ENCODE results near the gene TMEM259.

Gene TMEM259

DNA sequence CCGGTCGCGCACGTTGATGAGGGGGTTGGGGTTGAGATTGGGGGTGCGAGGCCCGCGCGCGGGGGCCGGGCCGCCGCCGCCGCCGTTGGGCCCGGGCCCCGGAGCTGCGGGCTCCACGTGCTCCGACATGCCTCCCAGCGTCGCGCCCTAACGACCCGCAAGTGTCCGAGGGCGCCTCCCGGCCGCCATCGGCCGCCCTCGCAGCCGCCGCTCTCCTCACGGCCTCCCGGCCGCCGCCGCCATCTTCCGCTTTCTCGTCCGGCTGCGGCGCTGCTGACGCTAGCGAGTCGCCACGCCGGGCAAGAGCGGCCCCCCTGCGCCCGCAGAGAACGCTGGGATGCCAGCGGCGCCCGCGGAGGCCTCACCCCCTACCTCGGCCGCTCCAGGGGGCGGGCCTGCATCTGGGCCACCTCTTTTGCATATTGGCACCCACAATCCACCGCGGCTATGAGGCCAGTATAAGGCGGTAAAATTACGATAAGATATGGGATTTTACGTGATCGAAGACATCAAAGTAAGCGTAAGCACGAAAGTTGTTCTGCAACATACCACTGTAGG lies at the start of gene TMEM259:
TSS of gene TMEM259 (minus strand) at position 256 of the 558 bp plus-strand sequence. CDS start at position 129, 127 bp downstream.
- peak; percentile 98 for DNase-seq (ENCODE audit: low spot score)

DNA sequence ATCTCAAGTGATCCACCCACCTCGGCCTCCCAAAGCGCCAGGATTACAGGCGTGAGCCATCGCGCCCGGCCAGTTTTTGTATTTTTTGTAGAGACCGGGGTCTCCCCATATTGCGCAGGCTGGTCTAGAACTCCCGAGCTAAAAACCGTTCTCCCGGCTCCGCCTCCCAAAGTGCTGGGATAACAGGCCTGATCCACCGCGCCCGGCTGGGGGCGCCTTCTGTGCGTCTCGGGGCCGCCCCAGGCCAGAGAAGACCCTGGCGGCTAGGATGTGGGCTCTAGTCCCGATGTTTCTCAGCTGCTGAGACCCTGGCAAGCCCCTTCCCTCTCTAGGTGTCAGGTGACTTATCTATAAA lies 49.6 kb upstream of the TMEM259 start:
- DNase-seq (ENCODE audit: low spot score): no peak

DNA sequence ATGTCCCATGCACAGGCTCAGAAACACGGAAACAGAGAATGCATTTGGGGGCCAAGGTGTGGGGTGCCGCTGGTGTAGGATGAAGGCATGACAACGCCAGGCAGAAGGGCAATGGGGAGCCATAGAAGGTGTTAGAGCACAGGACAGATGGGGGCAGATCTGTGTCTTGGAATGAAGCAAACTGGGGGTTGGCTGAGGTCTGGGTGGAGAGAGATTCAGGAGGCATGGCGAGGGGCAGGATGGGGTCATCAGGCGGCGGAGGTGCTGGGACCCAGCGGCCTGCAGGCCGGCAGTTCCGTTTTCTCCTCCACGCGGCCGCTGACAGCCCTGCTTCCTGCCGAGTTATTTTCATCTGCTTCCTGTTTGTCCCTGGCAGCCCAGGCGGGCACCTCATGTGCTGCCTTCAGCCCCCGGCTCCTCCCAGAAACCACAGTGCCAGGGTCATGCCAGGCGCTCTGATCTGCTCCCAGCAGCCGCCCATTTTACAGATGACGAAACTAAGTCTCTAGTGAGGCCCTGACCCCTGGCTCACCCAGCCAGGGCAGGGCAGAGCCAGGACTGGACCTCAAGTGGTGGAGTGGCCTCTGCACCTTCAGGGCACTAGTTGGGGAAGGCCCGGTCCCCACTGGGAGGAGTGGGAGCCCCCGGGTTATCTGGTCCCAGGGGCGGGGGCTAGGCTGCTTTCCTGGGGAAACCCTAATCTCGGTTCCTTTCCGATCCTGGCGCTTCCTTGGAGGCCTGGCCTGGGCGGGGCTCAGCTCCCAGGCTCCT lies 48.3 kb upstream of the TMEM259 start:
- peak; percentile 28 for DNase-seq (ENCODE audit: low spot score)

DNA sequence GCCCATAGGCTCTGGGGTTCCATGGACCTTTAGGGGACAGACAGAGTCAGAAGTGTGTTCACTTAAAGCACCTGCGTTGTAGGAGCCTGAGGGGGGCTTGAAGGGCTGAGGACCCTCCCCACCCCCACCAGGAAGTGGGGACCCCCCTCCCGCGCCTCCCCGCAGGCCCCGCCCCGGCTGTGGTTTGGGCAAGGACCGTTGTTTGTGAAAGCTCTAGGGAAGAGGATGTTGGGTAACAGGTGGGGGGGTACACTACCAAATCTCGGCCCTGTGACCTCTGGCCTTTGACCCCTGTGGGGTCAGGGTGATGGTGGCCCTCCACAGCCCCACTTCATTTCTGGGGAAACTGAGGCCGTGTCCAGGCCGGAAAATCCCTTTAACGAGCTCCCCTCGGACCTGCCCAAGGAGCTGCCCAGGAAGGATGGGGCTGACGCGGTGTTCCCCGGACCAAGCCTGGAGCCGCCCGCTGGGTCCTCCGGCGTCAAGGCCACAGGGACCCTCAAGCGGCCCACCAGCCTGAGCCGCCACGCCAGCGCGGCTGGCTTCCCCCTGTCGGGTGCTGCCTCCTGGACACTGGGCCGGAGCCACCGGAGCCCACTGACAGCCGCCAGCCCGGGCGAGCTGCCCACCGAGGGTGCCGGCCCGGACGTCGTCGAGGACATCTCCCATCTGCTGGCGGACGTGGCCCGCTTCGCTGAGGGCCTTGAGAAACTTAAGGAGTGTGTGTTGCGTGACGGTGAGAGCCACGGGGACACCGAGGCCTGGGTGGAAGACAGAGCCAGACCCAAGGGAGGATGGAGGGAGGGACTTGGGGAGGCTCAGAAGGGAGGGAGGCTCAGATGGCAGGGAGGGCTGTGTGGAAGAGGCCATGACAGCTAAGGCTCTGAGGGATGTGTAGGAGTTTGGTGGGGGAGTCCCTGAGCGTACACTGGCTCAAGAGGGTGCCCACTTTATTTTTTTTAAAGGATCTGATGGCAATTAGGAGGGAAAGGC lies 47.4 kb upstream of the TMEM259 start:
- no peak for DNase-seq (ENCODE audit: low spot score)

DNA sequence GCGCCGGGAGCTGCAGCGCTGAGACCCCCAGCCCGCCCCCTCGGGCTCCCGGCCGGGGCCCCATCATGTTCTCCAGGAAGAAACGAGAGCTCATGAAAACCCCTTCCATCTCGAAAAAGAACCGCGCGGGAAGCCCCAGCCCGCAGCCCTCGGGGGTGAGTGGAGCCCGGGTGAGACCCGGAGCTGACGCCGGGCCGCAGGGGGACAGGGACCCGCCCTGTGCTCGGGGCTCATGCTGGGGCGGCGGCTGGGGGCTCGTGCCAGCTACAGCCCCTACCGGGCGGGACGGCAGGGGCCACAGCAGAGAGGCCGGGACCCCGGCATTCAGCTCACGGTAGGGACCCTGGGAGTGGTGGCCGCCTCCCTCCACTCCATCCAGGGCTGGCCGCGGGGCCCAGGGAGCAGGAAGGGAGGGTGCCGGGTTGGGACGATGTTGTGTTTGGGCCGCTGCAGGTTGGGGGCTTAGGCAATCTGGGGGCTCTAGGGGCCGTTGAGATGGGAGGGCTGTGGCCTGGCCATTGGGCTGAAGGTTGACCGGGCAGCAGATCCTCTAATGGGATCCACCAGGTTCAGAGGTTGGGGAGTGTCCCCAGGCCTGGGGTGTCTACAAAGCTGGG lies 46.5 kb upstream of the TMEM259 start:
- no peak for DNase-seq (ENCODE audit: low spot score)

DNA sequence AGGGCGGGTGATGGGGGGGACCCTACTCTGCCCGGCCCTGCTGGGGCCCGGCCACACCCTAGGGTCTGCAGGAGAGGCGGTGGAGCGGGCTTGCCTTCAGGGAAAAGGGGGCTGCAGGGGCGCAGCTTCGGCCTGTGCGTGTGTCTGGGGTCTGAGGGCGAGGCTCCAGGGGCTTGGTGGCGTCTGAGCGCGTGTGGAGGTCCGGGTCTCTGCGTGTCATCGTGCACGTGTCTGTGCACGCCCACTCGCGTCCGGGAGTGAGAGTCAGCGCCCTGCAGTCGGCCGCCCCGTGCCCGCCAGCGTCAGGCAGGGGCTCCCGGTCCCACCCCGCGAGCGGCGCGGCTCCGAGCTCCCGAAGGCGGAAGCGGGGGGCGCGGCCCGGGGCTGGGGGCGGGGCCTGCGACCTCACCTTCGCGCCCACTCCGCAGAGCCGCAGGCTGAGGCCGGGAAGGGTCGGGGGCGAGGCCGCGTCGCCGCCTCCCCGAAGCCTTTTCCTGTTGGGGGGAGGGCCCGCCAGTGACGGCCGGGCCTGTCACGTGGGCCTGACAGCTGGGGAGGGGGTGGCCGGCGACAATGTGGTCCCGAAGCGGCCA lies 45.9 kb upstream of the TMEM259 start, which contains the start of gene ARHGAP45:
TSS of gene ARHGAP45 (plus strand) at position 420 of the 593 bp plus-strand sequence. CDS start 239 bp downstream, outside the sequence.
- no peak for DNase-seq (ENCODE audit: low spot score)

DNA sequence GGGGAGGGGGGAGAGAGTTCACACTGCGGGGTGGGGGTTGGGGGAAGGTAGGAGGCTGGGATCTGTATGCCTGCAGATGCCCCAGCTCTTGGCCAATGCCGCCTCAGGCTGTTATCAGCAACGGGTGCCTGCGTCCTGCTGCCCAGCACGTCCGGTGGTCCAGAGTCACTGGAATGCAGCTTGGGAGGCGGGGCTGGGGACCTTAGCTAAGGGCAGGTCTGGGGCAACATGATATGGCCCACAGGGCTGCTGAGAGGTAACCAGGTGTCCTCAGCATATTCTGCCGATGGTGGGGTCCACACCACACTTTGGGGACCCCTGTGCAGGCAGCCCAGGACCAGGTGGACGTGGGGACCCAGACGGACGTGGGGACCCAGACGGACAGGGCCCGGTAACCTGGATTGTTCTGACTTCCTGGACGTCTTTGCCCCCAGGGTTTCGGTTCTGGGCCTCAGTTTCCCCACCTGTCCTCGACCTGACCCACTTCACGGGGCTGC lies 45.4 kb upstream of the TMEM259 start:
- DNase-seq (ENCODE audit: low spot score): no peak

DNA sequence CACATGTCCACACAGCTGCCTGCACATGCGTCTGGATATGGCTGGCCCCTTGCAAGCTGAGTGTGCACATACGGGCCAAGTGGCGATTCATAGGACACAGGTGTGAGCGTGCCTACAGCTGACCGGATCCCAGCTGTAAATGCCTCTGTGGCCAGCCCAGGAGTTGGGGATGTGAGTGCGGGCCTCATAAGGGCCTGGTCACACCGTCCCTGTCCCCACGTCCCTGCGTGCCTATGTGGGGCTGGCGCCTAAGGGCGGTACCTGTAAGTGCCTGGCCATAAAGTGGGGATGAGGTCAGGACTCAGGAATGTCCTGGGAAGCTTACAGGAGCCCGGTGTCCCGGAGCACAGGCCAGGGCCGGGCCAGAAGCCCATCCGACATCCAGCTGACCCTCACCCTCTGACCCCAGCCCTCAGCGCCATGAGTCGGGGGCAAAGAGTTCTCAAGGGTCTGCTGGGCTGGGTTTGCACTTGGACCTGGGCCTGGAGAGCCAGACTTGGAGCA lies 44.7 kb upstream of the TMEM259 start:
- no peak for DNase-seq (ENCODE audit: low spot score)

DNA sequence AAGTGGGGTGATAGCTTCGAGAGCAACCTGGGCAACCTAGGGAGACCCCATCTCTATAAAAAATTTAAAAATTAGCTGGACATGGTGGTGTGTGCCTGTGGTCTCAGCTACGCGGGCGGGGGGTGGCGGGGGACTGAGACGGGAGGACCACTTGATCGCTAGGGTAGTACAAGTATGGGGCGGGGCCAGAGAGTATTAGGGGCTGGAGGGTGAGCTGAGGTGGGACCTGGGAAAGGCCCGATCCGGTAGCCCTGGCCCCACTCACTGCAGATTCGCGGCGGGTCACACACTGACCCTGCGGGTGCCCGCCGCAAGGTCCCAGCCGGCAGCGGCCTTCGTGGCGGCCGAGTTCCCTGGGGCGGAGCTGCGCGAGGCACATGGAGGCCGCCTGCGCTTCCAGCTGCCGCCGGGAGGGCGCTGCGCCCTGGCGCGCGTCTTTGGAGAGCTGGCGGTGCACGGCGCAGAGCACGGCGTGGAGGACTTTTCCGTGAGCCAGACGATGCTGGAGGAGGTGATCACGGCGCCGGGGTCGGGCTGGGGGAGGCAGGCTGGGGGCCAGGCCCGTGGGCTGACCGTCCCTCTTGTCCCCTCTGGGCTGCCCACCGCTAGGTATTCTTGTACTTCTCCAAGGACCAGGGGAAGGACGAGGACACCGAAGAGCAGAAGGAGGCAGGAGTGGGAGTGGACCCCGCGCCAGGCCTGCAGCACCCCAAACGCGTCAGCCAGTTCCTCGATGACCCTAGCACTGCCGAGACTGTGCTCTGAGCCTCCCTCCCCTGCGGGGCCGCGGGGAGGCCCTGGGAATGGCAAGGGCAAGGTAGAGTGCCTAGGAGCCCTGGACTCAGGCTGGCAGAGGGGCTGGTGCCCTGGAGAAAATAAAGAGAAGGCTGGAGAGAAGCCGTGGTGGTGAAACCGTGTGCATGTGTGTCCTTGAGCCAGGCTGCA lies 44.0 kb upstream of the TMEM259 start:
- DNase-seq (ENCODE audit: low spot score): peak; percentile 54

DNA sequence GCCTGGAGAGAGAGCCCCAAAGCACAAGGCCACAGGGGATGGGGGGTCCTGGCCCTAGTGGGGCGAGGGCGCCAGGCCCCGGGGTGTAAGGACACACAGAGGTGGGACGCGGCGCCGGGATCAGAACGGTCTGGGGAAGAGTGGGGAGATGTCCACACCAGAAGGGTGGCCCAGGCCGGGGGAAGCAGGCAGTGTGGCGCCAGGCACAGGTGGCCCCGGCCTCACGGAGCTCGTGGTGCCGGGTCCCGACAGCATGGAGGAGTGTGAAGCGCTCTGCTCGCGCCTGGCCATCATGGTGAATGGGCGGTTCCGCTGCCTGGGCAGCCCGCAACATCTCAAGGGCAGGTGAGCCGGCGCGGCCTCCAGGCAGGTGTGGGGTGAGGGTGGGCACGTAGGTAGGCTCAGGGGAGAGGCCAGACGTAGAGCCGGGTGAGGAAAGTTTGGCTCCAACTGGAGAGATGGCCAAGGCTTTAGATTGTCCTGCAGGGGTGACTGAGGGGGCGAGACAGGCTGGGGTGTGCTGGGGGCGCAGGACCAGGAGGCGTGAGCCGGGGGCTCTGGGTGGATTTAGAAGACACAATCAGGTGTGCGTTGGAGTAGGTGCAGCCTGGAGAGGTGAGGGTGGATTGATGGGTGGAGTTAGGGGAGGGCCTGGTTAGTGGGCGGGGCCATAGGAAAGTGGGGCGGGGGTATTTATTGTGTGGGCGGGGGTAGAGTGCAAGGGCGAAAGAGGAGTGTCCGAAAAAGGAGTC lies 43.2 kb upstream of the TMEM259 start:
- no peak for DNase-seq (ENCODE audit: low spot score)

DNA sequence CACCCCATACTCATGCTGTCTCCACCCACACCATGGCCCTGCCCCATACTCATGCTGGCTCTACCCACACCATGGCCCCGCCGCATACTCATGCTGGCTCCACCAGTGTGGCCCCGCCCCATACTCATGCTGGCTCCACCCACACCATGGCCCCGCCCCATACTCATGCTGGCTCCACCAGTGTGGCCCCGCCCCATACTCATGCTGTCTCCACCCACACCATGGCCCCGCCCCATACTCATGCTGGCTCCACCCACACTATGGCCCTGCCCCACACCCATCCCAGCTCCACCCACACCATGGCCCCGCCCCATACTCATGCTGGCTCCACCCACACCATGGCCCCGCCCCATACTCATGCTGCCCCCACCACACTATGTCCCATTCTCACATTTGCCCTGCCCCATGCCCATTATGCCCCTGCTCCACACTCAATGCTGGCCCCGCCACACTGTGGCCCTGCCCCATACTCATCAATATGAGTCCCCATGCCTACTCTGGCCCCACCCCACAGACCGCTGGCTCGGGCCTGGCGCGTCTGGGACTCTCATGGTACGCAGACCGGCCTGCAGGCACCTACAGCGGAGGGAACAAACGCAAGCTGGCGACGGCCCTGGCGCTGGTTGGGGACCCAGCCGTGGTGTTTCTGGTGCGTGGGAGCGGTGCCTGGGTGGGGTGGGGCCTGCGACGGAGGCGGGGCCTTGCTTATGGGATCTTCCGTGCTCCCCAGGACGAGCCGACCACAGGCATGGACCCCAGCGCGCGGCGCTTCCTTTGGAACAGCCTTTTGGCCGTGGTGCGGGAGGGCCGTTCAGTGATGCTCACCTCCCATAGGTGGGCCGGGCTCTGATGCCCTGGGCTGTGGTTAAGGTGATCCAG lies 42.3 kb upstream of the TMEM259 start:
- peak; percentile 63 for DNase-seq (ENCODE audit: low spot score)

DNA sequence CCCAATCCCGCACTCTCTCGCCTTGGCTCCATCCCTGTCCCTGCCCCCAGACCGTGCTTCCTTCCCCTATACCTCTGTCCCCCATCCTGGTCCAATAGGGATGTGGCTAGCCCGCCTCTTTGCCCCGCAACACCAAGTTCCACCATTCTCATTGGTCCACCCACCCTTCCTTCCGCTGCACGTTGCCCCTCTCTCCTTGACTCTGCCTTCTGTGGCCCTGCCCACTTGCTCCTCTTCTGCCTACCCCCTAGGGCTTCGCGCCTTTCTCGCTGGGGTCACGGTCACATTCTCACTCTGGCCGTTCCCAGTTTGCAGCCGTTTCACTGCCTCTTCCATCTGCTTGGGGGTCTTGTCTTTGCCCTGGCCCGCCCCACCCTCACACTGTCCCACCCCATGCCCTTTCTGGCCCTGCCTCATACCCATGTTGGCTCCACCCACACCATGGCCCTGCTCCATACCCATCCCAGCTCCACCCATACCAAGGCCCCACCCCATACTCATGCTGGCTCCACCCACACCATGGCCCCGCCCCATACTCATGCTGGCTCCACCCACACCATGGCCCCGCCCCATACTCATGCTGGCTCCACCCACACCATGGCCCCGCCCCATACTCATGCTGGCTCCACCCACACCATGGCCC lies 41.6 kb upstream of the TMEM259 start:
- DNase-seq (ENCODE audit: low spot score): no peak

DNA sequence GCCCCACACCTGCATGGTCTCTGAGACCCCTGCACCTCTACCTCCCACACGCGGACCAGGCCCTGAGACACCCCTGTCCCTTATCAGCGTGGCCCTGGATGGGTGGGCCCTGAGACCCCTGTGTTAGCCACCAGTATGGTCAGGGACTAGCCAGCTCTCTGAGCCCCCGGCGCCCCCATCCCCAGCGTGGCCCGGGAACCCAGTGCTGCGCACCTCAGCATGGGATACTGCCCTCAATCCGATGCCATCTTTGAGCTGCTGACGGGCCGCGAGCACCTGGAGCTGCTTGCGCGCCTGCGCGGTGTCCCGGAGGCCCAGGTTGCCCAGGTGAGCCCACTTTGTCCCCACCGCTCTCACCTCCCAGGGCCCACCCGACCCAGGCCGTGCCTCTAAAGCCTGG lies 41.1 kb upstream of the TMEM259 start:
- DNase-seq (ENCODE audit: low spot score): no peak

DNA sequence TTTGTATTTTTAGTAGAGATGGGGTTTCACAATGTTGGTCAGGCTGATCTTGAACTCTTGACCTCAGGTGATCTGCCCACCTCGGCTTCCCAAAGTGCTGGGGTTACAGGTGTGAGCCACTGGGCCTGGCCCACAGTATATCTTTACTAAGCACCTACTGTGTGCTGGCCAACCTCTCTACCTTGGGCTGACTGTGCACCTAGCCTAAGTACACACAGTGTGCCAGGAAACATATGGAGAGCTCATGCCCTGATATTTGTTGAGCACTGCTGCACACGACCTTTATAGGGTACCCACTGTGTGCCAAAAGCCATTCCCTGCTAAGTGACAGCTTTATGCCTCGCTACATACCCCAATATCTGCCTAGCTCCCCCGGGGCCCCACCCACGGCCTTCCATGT lies 39.8 kb upstream of the TMEM259 start:
- DNase-seq (ENCODE audit: low spot score): no peak

DNA sequence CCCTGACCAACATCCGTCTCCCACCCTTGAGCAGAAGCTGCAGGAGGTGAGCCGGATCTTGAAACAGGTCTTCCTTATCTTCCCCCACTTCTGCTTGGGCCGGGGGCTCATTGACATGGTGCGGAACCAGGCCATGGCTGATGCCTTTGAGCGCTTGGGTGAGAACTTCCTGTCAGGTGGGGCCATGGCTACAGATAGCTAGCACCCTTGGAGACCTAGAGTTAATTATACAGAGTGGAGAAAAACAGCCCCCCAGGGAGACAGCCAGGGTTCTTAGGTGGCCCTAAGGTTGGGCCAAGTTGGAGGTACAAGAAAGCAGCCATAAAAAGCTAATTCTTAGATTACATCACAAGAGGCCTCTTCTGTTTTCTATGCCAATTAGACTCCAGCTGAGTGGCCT lies 37.2 kb upstream of the TMEM259 start:
- DNase-seq (ENCODE audit: low spot score): no peak

DNA sequence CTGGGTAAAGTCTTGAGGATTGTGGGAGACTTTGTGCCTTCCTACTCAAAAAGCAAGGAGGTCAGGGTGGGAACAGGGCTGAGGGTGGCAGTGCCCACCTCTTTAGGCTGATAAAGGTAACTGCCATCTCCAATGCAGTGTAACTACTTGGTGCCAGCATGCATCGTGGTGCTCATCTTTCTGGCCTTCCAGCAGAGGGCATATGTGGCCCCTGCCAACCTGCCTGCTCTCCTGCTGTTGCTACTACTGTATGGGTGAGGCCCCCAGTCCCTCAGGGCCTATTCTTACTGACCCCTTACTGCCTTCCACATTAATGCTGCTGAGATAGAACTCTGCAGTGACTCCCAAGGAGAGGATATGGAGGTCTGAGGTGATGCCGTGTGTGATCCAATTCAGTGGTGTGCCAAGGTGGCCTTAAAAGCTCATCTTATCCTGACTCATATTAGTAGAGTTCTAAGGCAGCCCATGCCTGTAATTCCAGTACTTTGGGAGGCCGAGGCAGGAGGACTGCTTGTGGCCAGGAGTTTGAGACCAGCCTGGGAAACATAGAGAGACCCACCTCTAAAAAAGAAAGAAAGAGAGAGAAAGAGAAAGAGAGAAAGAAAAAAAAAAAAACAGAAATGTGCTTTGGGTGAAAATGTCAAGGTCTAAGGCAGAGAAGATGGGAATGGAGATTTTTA lies 36.4 kb upstream of the TMEM259 start:
- DNase-seq (ENCODE audit: low spot score): peak; percentile 36

DNA sequence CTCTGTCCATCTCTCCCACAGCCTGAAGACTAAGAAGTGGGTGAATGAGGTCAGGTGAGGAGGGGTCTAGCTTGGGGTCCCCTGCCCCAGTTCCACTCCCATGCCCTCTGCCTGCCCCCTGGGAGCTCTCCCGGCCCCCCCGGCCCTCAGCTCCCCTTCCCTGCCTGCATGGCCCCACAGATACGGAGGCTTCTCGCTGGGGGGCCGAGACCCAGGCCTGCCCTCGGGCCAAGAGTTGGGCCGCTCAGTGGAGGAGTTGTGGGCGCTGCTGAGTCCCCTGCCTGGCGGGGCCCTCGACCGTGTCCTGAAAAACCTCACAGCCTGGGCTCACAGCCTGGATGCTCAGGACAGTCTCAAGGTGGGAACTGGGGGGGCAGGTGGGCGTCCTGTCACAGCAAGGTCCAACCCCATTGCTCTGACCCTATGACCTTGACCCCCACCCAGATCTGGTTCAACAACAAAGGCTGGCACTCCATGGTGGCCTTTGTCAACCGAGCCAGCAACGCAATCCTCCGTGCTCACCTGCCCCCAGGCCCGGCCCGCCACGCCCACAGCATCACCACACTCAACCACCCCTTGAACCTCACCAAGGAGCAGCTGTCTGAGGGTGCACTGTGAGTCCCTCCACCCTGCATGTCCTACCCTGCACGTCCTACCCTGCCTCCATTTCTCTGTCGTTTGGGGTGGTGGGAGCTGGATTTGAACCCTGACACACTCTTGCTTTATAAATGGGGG lies 35.1 kb upstream of the TMEM259 start:
- DNase-seq (ENCODE audit: low spot score): no peak

Measured in hematopoietic multipotent progenitor cell treated with erythropoietin and hydrocortisone succinate and interleukin-3 and kit ligand, for 15 days (in vitro differentiated cells).